Trophoblast cell (in vitro differentiated cells and primary cell): ENCODE data around the gene HOXC6.
A peak's percentile ranks its signal among the peaks of the same experiment; 100 is the strongest.

Experiments
- DNase-seq, 2 donors: peaks; one replicate each; pipeline ENCODE4 v3.0.0-alpha.2; 2016
- H2AFZ ChIP-seq: 2 replicates; pipeline ENCODE4 v1.6.1; 2013; ENCODE audit warnings: low read length, moderate library complexity, mild to moderate bottlenecking; ENCODE audit not compliant: insufficient read depth, poor library complexity
- H2AK5ac ChIP-seq: 2 replicates; pipeline ENCODE4 v1.6.1; 2013; ENCODE audit warnings: mild to moderate bottlenecking, low read length
- H2BK120ac ChIP-seq: 2 replicates; pipeline ENCODE4 v1.6.1; 2013; ENCODE audit warnings: low read length, mild to moderate bottlenecking, moderate library complexity; ENCODE audit not compliant: insufficient read depth, poor library complexity
- H2BK12ac ChIP-seq: 2 replicates; pipeline ENCODE4 v1.6.1; 2013; ENCODE audit warnings: mild to moderate bottlenecking, low read length, moderate library complexity
- H2BK5ac ChIP-seq: 2 replicates; pipeline ENCODE4 v1.6.1; 2013; ENCODE audit warnings: low read length, low read depth, moderate library complexity, mild to moderate bottlenecking; ENCODE audit not compliant: poor library complexity
- H3K14ac ChIP-seq: 2 replicates; pipeline ENCODE4 v1.6.1; 2013; ENCODE audit warnings: mild to moderate bottlenecking, low read length
- H3K18ac ChIP-seq: 2 replicates; pipeline ENCODE4 v1.6.1; 2013; ENCODE audit warnings: mild to moderate bottlenecking, low read length
- H3K23ac ChIP-seq: 2 replicates; pipeline ENCODE4 v1.6.1; 2013; ENCODE audit warnings: low read length
- H3K27ac ChIP-seq: 2 replicates; pipeline ENCODE4 v1.5.1; 2013; ENCODE audit warnings: low read depth, mild to moderate bottlenecking, inconsistent platforms, low read length, moderate library complexity
- H3K27me3 ChIP-seq: 2 replicates; pipeline ENCODE4 v1.6.1; 2013; ENCODE audit warnings: inconsistent platforms, mild to moderate bottlenecking, low read length, moderate library complexity; ENCODE audit not compliant: insufficient read depth
- H3K36me3 ChIP-seq, 2 experiments: 1 replicate in 1 of 2; 2 replicates in 1 of 2; pipeline ENCODE4 v1.6.1; 2013; ENCODE audit warnings: low read length in 2 of 2, mild to moderate bottlenecking in 2 of 2, moderate library complexity in 1 of 2; ENCODE audit not compliant: insufficient read depth in 2 of 2, control insufficient read depth in 1 of 2
- H3K4ac ChIP-seq: 2 replicates; pipeline ENCODE4 v1.6.1; 2013; ENCODE audit warnings: low read depth, mild to moderate bottlenecking, low read length, moderate library complexity
- H3K4me1 ChIP-seq, 2 experiments: 1 replicate in 1 of 2; 2 replicates in 1 of 2; pipeline ENCODE4 v1.6.1; 2013; ENCODE audit warnings: low read length in 2 of 2, mild to moderate bottlenecking in 2 of 2, moderate library complexity in 1 of 2; ENCODE audit not compliant: insufficient read depth in 2 of 2, control insufficient read depth in 1 of 2
- H3K4me2 ChIP-seq: 2 replicates; pipeline ENCODE4 v1.6.1; 2013; ENCODE audit warnings: inconsistent platforms, mild to moderate bottlenecking, low read length, moderate library complexity
- H3K4me3 ChIP-seq: 2 replicates; pipeline ENCODE4 v1.5.1; 2013; ENCODE audit warnings: mild to moderate bottlenecking, low read depth, low read length, inconsistent platforms
- H3K79me1 ChIP-seq: one replicate; pipeline ENCODE4 v1.6.1; 2013; ENCODE audit warnings: low read length
- H3K79me2 ChIP-seq: 2 replicates; pipeline ENCODE4 v1.6.1; 2013; ENCODE audit warnings: low read length, mild to moderate bottlenecking; ENCODE audit not compliant: control insufficient read depth, insufficient read depth, poor library complexity
- H3K9ac ChIP-seq: 2 replicates; pipeline ENCODE4 v1.6.1; 2013; ENCODE audit warnings: mild to moderate bottlenecking, low read length
- H3K9me3 ChIP-seq: 2 replicates; pipeline ENCODE4 v1.6.1; 2013; ENCODE audit warnings: low read depth, mild to moderate bottlenecking, control low read depth, inconsistent platforms, low read length; ENCODE audit not compliant: insufficient read depth
- H4K12ac ChIP-seq: 2 replicates; pipeline ENCODE4 v1.6.1; 2013; ENCODE audit warnings: low read depth, mild to moderate bottlenecking, low read length, moderate library complexity
- H4K8ac ChIP-seq: 2 replicates; pipeline ENCODE4 v1.6.1; 2013; ENCODE audit warnings: low read depth, mild to moderate bottlenecking, low read length, moderate library complexity
- H4K91ac ChIP-seq: one replicate; pipeline ENCODE4 v1.6.1; 2013; ENCODE audit warnings: low read depth, mild to moderate bottlenecking, low read length, moderate library complexity
- WGBS: extraction: QIAGEN DNeasy Blood & Tissue Kit; methylation state at CpG from one replicate; pipeline ENCODE4 v1.1.7; 2013; ENCODE audit warnings: missing lambda C conversion rate; ENCODE audit not compliant: insufficient read length, insufficient coverage; ENCODE audit errors: extremely low coverage; 5-methylcytosine and 5-hydroxymethylcytosine counted together

The HOXC6 gene

GRCh38 chr12:54045401-54045800, 17.2 kb downstream of the HOXC6 start:
- Histone ChIP-seq H3K79me2 (no peaks in the 10 kb centered on the region), H3K9ac (no peak overlapping the region), H4K12ac (no peak overlapping the region), H3K18ac (no peak overlapping the region), H2BK5ac (no peak overlapping the region), H3K23ac (no peak overlapping the region), H4K91ac (no peak overlapping the region), H3K4me2 (no peak overlapping the region), H3K4me1 (no peaks in the 10 kb centered on the region), H2BK12ac (no peak overlapping the region), H3K79me1 (no peaks in the 10 kb centered on the region), H3K14ac (no peak overlapping the region), H3K4ac (no peak overlapping the region), H3K36me3 (no peaks in the 10 kb centered on the region), H4K8ac (no peak overlapping the region), H3K9me3 (peaks cover 6% of the 10 kb centered on the region), H3K4me3 (no peak overlapping the region), H3K27me3 (peaks cover 84% of the 10 kb centered on the region), H2AK5ac (no peak overlapping the region), H3K27ac (no peak overlapping the region), H2BK120ac (no peak overlapping the region), H2AFZ (no peak overlapping the region)
- DNase-seq: peak in 1 of 2 donors; percentile 57

DNA sequence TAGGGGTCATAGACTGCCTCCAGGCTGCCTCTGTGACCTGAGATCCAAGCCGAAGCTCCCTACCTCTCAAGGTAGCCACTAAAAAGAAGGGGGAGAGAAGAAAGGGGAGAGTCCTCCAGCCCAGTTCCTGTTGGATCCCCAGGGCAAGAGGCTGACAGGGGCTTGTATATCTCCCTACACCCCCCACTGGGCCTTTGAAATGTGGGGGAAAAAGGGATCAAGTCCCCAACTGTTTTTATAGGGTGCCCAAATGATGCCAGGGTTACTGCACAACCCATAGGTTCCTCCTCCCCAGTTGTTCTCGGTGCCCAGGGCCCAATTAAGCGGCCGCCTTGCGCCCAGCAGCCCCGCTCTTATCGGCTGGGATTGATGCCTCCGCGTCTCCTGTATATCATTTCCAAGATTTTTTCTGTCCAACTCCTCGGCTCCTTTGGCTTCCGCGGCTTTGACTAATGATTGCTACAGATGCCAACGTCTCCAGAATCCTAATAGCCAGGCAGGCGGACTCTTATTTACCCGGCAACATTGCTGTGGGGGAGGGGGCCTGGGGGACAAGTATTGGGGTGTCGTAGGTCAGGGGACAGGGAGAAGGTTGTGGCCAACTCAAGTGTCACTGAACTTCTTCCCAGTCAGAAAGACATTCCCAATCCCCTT, 17.8 kb downstream of the HOXC6 start:
- no peak overlapping the region for H2AK5ac ChIP-seq
- no peak overlapping the region for H3K23ac ChIP-seq
- H3K4ac ChIP-seq: no peak overlapping the region
- H3K27ac ChIP-seq: no peak overlapping the region
- DNase-seq: no peak
- no peak overlapping the region for H3K14ac ChIP-seq
- no peak overlapping the region for H4K8ac ChIP-seq
- H3K79me1 ChIP-seq: no peaks in the 10 kb centered on the region
- no peak overlapping the region for H3K4me3 ChIP-seq
- H4K12ac ChIP-seq: no peak overlapping the region
- H3K79me2 ChIP-seq: no peaks in the 10 kb centered on the region
- no peak overlapping the region for H2BK12ac ChIP-seq
- H3K36me3 ChIP-seq: no peaks in the 10 kb centered on the region
- H3K4me1 ChIP-seq: no peaks in the 10 kb centered on the region
- peaks cover 85% of the 10 kb centered on the region for H3K27me3 ChIP-seq
- no peak overlapping the region for H3K18ac ChIP-seq
- no peak overlapping the region for H2BK5ac ChIP-seq
- WGBS: no CpG with 5 or more reads among the region's 16 CpGs
- no peak overlapping the region for H4K91ac ChIP-seq
- no peak overlapping the region for H3K4me2 ChIP-seq
- H2BK120ac ChIP-seq: no peak overlapping the region
- H2AFZ ChIP-seq: no peak overlapping the region
- H3K9me3 ChIP-seq: peaks cover 6% of the 10 kb centered on the region
- H3K9ac ChIP-seq: no peak overlapping the region

- Histone ChIP-seq H2BK12ac (no peak overlapping the region), H3K4me1 (no peaks in the 10 kb centered on the region), H3K4ac (no peak overlapping the region), H3K4me3 (no peak overlapping the region), H2AK5ac (no peak overlapping the region), H3K27ac (no peak overlapping the region), H3K14ac (no peak overlapping the region), H4K91ac (no peak overlapping the region), H2AFZ (no peak overlapping the region), H3K27me3 (peaks cover 86% of the 10 kb centered on the region), H3K79me2 (no peaks in the 10 kb centered on the region), H2BK120ac (no peak overlapping the region), H3K79me1 (no peaks in the 10 kb centered on the region), H3K9ac (no peak overlapping the region), H3K4me2 (no peak overlapping the region), H4K12ac (no peak overlapping the region), H4K8ac (no peak overlapping the region), H3K36me3 (no peaks in the 10 kb centered on the region), H3K23ac (no peak overlapping the region), H3K9me3 (peaks cover 6% of the 10 kb centered on the region), H3K18ac (no peak overlapping the region), H2BK5ac (no peak overlapping the region)
- no CpG with 5 or more reads among the region's 27 CpGs for WGBS
- DNase-seq: no peak
Measured at GRCh38 chr12:54046809-54047159, 18.5 kb downstream of the HOXC6 start.

DNA sequence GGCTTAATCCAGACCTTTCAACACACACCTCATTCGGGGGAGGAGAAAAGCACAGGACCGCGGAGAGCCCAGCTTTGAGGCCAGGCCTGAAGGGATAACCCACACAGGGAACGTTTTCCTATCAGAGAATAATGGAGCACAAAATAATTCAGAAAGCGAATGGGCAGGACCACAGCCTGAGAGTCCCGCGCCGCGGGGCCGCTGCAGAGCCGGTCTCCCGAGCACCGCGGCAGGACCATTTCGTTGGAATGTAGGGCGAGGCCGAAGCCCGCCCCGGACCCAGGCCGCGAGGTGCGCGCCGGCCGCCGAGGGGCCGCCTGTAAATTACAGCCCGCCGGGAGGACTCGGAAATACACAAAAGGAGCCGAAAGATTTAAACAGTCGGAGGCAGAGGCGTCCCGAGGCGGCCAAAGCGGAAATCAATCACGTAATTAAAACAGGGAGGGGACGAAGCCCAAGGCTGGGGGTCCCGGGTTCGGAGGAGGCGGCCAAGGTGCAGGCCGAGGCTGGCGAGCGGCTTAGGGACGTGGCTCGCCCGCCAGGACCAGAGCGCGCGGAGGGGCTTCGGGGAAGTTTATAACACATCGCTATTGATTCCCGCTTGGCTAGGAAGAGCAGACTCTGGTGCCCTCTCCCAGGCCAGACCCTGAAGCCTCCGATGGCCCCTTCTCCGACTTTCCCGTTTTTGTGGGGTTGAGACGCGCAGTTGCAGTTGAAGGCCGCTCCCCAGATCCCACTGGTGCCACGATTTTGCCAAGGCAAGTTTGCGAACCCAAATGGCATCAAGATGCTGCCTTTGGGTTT, 19.1 kb downstream of the HOXC6 start:
- Histone ChIP-seq H3K4ac (no peak overlapping the region), H3K4me2 (peak overlapping the region; percentile 16), H3K23ac (no peak overlapping the region), H3K4me1 (no peaks in the 10 kb centered on the region), H3K18ac (no peak overlapping the region), H4K8ac (no peak overlapping the region), H3K27ac (no peak overlapping the region), H3K9ac (no peak overlapping the region), H4K12ac (no peak overlapping the region), H2BK5ac (no peak overlapping the region), H2BK12ac (no peak overlapping the region), H2BK120ac (no peak overlapping the region), H3K79me1 (no peaks in the 10 kb centered on the region), H2AFZ (no peak overlapping the region), H2AK5ac (no peak overlapping the region), H3K9me3 (peaks cover 6% of the 10 kb centered on the region), H4K91ac (no peak overlapping the region), H3K4me3 (no peak overlapping the region), H3K36me3 (no peaks in the 10 kb centered on the region), H3K14ac (no peak overlapping the region), H3K27me3 (peaks cover 90% of the 10 kb centered on the region), H3K79me2 (no peaks in the 10 kb centered on the region)
- WGBS: no CpG with 5 or more reads among the region's 61 CpGs
- DNase-seq: no peak
